HepG2 (cell line): ENCODE results near the gene RIPOR3. TPM values are rescaled to one million over a fixed set of nuclear protein-coding genes. Genes with fewer than 3 reads are reported as not detected.

ENCODE experiments used
- FIP1L1 ChIP-seq: fragments of 200-400 bp; formaldehyde crosslinking; IDR thresholded peaks from 2 replicates; pipeline ENCODE4 v1.6.1; 2018; ENCODE audit warnings: low read depth, mild to moderate bottlenecking, low read length, moderate library complexity, borderline replicate concordance; ENCODE audit not compliant: insufficient read depth
- GTF3A ChIP-seq: sonication (generic); formaldehyde crosslinking; conservative IDR thresholded peaks from 2 replicates; pipeline ENCODE4 v1.4.0; 2020; ENCODE audit warnings: mild to moderate bottlenecking, missing genetic modification reagents
- HOXA9 ChIP-seq: sonication (generic); formaldehyde crosslinking; IDR thresholded peaks from 2 replicates; pipeline ENCODE4 v1.8.1; 2022; ENCODE audit warnings: missing genetic modification reagents, mild to moderate bottlenecking, moderate library complexity, borderline replicate concordance
- KDM3A ChIP-seq: IDR thresholded peaks from 2 replicates; pipeline ENCODE4 v1.6.1; 2018; ENCODE audit warnings: low read depth, missing compliant biosample characterization
- MEIS1 ChIP-seq: sonication (generic); formaldehyde crosslinking; IDR thresholded peaks from 2 replicates; pipeline ENCODE4 v1.9.0; 2021; ENCODE audit warnings: mild to moderate bottlenecking, missing genetic modification reagents, moderate library complexity, borderline replicate concordance
- NFKBIZ ChIP-seq: IDR thresholded peaks from 2 replicates; pipeline ENCODE4 v1.6.1; 2018; ENCODE audit warnings: missing genetic modification reagents, missing compliant biosample characterization
- RAD21 ChIP-seq: fragments of 450-650 bp; formaldehyde crosslinking; IDR thresholded peaks from 2 replicates; pipeline ENCODE4 v1.5.0; 2020; ENCODE audit warnings: mild to moderate bottlenecking
- RCOR2 ChIP-seq: IDR thresholded peaks from 2 replicates; pipeline ENCODE4 v1.6.1; 2016; ENCODE audit warnings: missing biosample characterization, missing genetic modification reagents
- RFXAP ChIP-seq: sonication (generic); formaldehyde crosslinking; IDR thresholded peaks from 2 replicates; pipeline ENCODE4 v1.4.0; 2020; ENCODE audit warnings: missing genetic modification reagents, borderline replicate concordance
- SIX1 ChIP-seq: sonication (generic); formaldehyde crosslinking; IDR thresholded peaks from 2 replicates; pipeline ENCODE4 v1.4.0; 2020; ENCODE audit warnings: missing genetic modification reagents, borderline replicate concordance
- SMARCE1 ChIP-seq: fragments of 450-650 bp; IDR thresholded peaks from 2 replicates; pipeline ENCODE4 v1.6.1; 2017; ENCODE audit warnings: borderline replicate concordance
- SNRNP70 ChIP-seq: fragments of 200-400 bp; formaldehyde crosslinking; IDR thresholded peaks from 2 replicates; pipeline ENCODE4 v1.6.1; 2017; ENCODE audit warnings: mild to moderate bottlenecking, low read depth, low read length, moderate library complexity
- SPEN ChIP-seq: sonication (generic); formaldehyde crosslinking; IDR thresholded peaks from 2 replicates; pipeline ENCODE4 v1.5.1; 2020; ENCODE audit warnings: low read depth, mild to moderate bottlenecking, missing genetic modification reagents
- TSC22D2 ChIP-seq: sonication (generic); formaldehyde crosslinking; IDR thresholded peaks from 2 replicates; pipeline ENCODE4 v1.5.1; 2020; ENCODE audit warnings: missing genetic modification reagents, mild to moderate bottlenecking, borderline replicate concordance
- XRCC5 ChIP-seq: fragments of 200-400 bp; formaldehyde crosslinking; optimal IDR thresholded peaks from 2 replicates; pipeline ENCODE3; 2017; ENCODE audit warnings: mild to moderate bottlenecking, low read length
- ZFP62 ChIP-seq: sonication (generic); formaldehyde crosslinking; IDR thresholded peaks from 2 replicates; pipeline ENCODE4 v1.4.0; 2020; ENCODE audit warnings: missing genetic modification reagents
- ZNF510 ChIP-seq: sonication (generic); formaldehyde crosslinking; IDR thresholded peaks from 2 replicates; pipeline ENCODE4 v1.4.0; 2020; ENCODE audit warnings: low read depth, mild to moderate bottlenecking, missing genetic modification reagents
- ZNF672 ChIP-seq: sonication (generic); formaldehyde crosslinking; IDR thresholded peaks from 2 replicates; pipeline ENCODE4 v1.8.1; 2022; ENCODE audit warnings: missing genetic modification reagents
- ZNF678 ChIP-seq: sonication (generic); formaldehyde crosslinking; IDR thresholded peaks from 2 replicates; pipeline ENCODE4 v1.4.0; 2020; ENCODE audit warnings: mild to moderate bottlenecking, missing genetic modification reagents
- ZNF850 ChIP-seq: sonication (generic); formaldehyde crosslinking; conservative IDR thresholded peaks from 2 replicates; pipeline ENCODE4 v1.9.0; 2021; ENCODE audit warnings: mild to moderate bottlenecking, missing genetic modification reagents
- ZSCAN22 ChIP-seq: sonication (generic); formaldehyde crosslinking; IDR thresholded peaks from 2 replicates; pipeline ENCODE4 v1.4.0; 2020; ENCODE audit warnings: mild to moderate bottlenecking, missing genetic modification reagents
- polyA plus RNA-seq, 8 experiments: library from polyadenylated mRNA; depleted of rRNA in 3 of 8; stranded (reverse) in 7 of 8; unstranded in 1 of 8; fragments of >200 nt; fragmentation: Illumina TruSeq in 4 of 8; extraction: Trizol in 4 of 8; gene quantifications; 2 replicates each; pipeline versions ENCODE4 v1.2.1 to v1.2.3, GENCODE V29; 2011 to 2016; ENCODE audit warnings: low read depth in 4 of 8, missing spikeins in 1 of 8, mixed read lengths in 1 of 8; ENCODE audit not compliant: insufficient read depth in 1 of 8
- total RNA-seq, 5 experiments: library from RNA; depleted of rRNA; stranded (reverse); fragments of >200 nt; fragmentation: Illumina TruSeq; extraction: Trizol; gene quantifications; 2 replicates each; pipeline ENCODE4 v1.2.3, GENCODE V29; 2016; ENCODE audit warnings: low read depth in 1 of 5
- TF ChIP-seq, protein P1 (sequence below): IDR thresholded peaks from 2 replicates; pipeline ENCODE4 v1.6.1; 2016; ENCODE audit warnings: low read depth, missing genetic modification reagents, missing compliant biosample characterization
- TF ChIP-seq, protein P2 (sequence below): sonication (generic); formaldehyde crosslinking; IDR thresholded peaks from 2 replicates; pipeline ENCODE4 v1.4.0; 2020; ENCODE audit warnings: missing genetic modification reagents, borderline replicate concordance

The RIPOR3 gene
- total and polyA plus RNA-seq, 2 of the 13 experiments (the other 11 are each of a cell fraction or from before 2014, with no cell fraction given), result 0.18 TPM; not detected in 1

DNA sequence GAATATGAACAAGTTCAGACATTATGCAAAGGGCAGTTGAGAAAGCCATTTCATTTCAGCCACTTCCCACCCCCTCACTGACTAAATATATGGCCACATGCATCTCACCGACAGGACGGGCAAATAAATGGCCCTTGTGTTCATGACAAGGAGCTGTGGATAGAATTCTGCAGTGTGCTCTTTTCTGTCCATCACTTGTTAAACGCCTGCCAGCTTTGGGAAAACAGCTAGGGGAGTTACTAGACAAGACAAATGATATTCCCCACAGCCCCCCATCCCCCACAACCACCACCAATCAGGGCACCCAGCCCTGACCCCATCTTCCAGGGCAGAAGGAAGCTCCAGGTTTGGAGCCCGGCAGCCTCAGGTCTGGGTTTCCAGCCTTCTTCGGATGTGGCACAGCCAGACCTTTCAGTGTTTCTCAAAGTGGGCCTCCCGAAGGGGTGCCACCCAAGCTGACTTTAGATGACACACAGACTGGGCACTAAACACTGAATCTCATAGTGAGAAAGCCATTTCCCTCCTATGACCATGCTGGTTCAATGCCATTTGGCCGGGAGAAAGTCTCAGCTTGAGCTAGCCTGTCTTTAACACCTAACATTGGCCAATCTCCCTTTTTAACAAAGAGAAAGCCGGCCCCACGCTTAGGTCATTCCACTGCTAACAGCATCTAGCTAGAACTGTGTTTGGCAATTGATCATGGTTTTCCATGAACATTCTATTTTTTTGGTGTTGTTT is 4.0 kb upstream of the RIPOR3 start (continued):
- TF ChIP-seq HOXA9, result no peak
- TF ChIP-seq ZSCAN22 (CRISPR knock-in tag), result no peak
- TF ChIP-seq RAD21 (CRISPR knock-in tag), result no peak
- no peak for TF ChIP-seq GTF3A
- TF ChIP-seq NFKBIZ, result no peak
- no peak for TF ChIP-seq TSC22D2 (CRISPR knock-in tag)
- TF ChIP-seq KDM3A (CRISPR knock-in tag), result no peak
- no peak for TF ChIP-seq MEIS1
- 0 out of 2 replicates have a peak, but pooled peaks have one; percentile 39 for TF ChIP-seq ZNF850 (CRISPR knock-in tag)
- TF ChIP-seq ZFP62 (CRISPR knock-in tag), result no peak
- TF ChIP-seq, protein P1, sequence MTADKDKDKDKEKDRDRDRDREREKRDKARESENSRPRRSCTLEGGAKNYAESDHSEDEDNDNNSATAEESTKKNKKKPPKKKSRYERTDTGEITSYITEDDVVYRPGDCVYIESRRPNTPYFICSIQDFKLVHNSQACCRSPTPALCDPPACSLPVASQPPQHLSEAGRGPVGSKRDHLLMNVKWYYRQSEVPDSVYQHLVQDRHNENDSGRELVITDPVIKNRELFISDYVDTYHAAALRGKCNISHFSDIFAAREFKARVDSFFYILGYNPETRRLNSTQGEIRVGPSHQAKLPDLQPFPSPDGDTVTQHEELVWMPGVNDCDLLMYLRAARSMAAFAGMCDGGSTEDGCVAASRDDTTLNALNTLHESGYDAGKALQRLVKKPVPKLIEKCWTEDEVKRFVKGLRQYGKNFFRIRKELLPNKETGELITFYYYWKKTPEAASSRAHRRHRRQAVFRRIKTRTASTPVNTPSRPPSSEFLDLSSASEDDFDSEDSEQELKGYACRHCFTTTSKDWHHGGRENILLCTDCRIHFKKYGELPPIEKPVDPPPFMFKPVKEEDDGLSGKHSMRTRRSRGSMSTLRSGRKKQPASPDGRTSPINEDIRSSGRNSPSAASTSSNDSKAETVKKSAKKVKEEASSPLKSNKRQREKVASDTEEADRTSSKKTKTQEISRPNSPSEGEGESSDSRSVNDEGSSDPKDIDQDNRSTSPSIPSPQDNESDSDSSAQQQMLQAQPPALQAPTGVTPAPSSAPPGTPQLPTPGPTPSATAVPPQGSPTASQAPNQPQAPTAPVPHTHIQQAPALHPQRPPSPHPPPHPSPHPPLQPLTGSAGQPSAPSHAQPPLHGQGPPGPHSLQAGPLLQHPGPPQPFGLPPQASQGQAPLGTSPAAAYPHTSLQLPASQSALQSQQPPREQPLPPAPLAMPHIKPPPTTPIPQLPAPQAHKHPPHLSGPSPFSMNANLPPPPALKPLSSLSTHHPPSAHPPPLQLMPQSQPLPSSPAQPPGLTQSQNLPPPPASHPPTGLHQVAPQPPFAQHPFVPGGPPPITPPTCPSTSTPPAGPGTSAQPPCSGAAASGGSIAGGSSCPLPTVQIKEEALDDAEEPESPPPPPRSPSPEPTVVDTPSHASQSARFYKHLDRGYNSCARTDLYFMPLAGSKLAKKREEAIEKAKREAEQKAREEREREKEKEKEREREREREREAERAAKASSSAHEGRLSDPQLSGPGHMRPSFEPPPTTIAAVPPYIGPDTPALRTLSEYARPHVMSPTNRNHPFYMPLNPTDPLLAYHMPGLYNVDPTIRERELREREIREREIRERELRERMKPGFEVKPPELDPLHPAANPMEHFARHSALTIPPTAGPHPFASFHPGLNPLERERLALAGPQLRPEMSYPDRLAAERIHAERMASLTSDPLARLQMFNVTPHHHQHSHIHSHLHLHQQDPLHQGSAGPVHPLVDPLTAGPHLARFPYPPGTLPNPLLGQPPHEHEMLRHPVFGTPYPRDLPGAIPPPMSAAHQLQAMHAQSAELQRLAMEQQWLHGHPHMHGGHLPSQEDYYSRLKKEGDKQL (CRISPR knock-in tag), result no peak
- TF ChIP-seq, protein P2, sequence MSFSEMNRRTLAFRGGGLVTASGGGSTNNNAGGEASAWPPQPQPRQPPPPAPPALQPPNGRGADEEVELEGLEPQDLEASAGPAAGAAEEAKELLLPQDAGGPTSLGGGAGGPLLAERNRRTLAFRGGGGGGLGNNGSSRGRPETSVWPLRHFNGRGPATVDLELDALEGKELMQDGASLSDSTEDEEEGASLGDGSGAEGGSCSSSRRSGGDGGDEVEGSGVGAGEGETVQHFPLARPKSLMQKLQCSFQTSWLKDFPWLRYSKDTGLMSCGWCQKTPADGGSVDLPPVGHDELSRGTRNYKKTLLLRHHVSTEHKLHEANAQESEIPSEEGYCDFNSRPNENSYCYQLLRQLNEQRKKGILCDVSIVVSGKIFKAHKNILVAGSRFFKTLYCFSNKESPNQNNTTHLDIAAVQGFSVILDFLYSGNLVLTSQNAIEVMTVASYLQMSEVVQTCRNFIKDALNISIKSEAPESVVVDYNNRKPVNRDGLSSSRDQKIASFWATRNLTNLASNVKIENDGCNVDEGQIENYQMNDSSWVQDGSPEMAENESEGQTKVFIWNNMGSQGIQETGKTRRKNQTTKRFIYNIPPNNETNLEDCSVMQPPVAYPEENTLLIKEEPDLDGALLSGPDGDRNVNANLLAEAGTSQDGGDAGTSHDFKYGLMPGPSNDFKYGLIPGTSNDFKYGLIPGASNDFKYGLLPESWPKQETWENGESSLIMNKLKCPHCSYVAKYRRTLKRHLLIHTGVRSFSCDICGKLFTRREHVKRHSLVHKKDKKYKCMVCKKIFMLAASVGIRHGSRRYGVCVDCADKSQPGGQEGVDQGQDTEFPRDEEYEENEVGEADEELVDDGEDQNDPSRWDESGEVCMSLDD (CRISPR knock-in tag), result no peak
- TF ChIP-seq ZNF510 (CRISPR knock-in tag), result no peak
- no peak for TF ChIP-seq SPEN (CRISPR knock-in tag)
- no peak for TF ChIP-seq FIP1L1
- no peak for TF ChIP-seq ZNF678 (CRISPR knock-in tag)
- no peak for TF ChIP-seq SNRNP70
- peak; percentile 15 for TF ChIP-seq XRCC5
- TF ChIP-seq SIX1 (CRISPR knock-in tag), result no peak
- TF ChIP-seq SMARCE1, result 0 out of 2 replicates have a peak, but pooled peaks have one; percentile 30
- TF ChIP-seq RCOR2 (CRISPR knock-in tag), result no peak
- TF ChIP-seq ZNF672 (CRISPR knock-in tag), result no peak
- TF ChIP-seq RFXAP (CRISPR knock-in tag), result no peak
